Measurements from ENCODE around the gene DNAH7. TPM values are rescaled to one million over a fixed set of nuclear protein-coding genes. Genes with fewer than 3 reads are reported as not detected.
"Not testable (repeated sequence)": the region's sequence is repeated elsewhere in the genome, so short reads cannot be mapped to it uniquely, and the experiment has no call there.

DNAH7 gene
- 0.08 TPM for polyA plus RNA-seq (2013, experiment 1 of 2; ENCODE audit: insufficient read length)
- polyA plus RNA-seq (2013, experiment 2 of 2; ENCODE audit: insufficient read length), result 0.69 TPM

- DNase-seq, result peak; percentile 79
Measured at GRCh38 chr2:196068271-196069209, at the start of gene DNAH7. TSS of gene DNAH7 (minus strand) at chr2:196068837. CDS start at chr2:196068711, 126 bp downstream.

- no peak for DNase-seq
Measured at GRCh38 chr2:196117214-196117705, 48.6 kb upstream of the DNAH7 start.

GRCh38 chr2:196113061-196113974, 44.7 kb upstream of the DNAH7 start:
- DNase-seq, result peak; percentile 79

GRCh38 chr2:196112418-196113034, 43.9 kb upstream of the DNAH7 start:
- peak; percentile 97 for DNase-seq

GRCh38 chr2:196108604-196109003, 40.0 kb upstream of the DNAH7 start:
- DNase-seq, result no peak

- no peak for DNase-seq
Measured at GRCh38 chr2:196105951-196106350, 37.3 kb upstream of the DNAH7 start.

- DNase-seq, result no peak
Measured at GRCh38 chr2:196104066-196104465, 35.4 kb upstream of the DNAH7 start.

- DNase-seq, result no peak
Measured at GRCh38 chr2:196103626-196104025, 35.0 kb upstream of the DNAH7 start.

GRCh38 chr2:196101325-196101991, 32.8 kb upstream of the DNAH7 start:
- DNase-seq, result peak; percentile 21

GRCh38 chr2:196099916-196100315, 31.3 kb upstream of the DNAH7 start:
- no peak for DNase-seq

- no peak for DNase-seq
Measured at GRCh38 chr2:196097864-196098660, 29.4 kb upstream of the DNAH7 start.

- no peak for DNase-seq
Measured at GRCh38 chr2:196096982-196097745, 28.5 kb upstream of the DNAH7 start.

- no peak for DNase-seq
Measured at GRCh38 chr2:196096264-196096663, 27.6 kb upstream of the DNAH7 start.

GRCh38 chr2:196089448-196089847, 20.8 kb upstream of the DNAH7 start:
- DNase-seq, result not testable (repeated sequence)

GRCh38 chr2:196088203-196088602, 19.6 kb upstream of the DNAH7 start:
- DNase-seq, result peak; percentile 44

GRCh38 chr2:196086517-196087368, 18.1 kb upstream of the DNAH7 start:
- DNase-seq, result no peak

- no peak for DNase-seq
Measured at GRCh38 chr2:196083601-196084000, 15.0 kb upstream of the DNAH7 start.

GRCh38 chr2:196080526-196080925, 11.9 kb upstream of the DNAH7 start:
- no peak for DNase-seq

- DNase-seq, result no peak
Measured at GRCh38 chr2:196079052-196079451, 10.4 kb upstream of the DNAH7 start.

Data from fibroblast of skin of scalp (primary cell).